ENCODE measurements around the gene SH2D7. TPM values are rescaled to one million over a fixed set of nuclear protein-coding genes. Genes with fewer than 3 reads are reported as not detected.
A peak's percentile ranks its signal among the peaks of the same experiment; 100 is the strongest.

Gene SH2D7
- polyA plus RNA-seq, 2 of the 4 experiments (the other 2 are of a cell fraction), result not detected

DNA sequence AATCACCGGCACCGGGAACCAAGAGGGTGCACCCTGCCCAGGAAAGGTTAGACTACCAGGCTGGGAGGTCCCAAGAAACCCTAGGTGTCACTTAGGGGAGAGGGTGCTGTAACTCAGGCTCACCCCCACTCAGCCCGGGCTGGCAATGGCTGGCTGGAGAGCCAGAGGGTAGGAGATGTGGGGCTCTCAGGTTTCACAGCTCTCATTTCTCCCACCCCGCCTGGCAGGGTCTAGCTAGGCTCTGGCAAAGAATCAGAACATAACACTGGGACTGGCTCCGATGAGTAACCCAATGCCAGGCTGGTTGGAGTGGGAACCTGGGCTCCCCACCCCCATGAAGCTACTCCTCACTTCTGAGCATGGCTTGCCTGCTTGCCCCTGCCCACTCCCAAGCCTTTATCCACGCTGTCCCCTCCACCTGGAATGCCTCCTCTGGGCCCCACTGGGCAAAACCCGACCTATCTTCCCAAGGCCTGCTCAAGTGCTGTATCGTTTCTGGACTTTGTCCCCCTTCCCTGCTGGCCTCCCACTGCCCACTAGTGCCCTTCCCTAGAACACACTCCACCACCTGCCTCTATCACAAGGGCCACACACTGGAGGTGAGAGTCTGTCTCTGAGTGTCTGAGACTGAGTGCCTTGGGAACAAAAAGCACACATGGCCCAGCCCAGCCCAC is 36.9 kb downstream of the SH2D7 start:
- ATAC-seq (no peak), DNase-seq (ENCODE audit: low read depth in 1 of 2, low spot score in 1 of 2) (no peak), FAIRE-seq (no peak)
- 68% methylated on average over 8 of the region's 8 CpGs for WGBS (ENCODE audit: missing lambda C conversion rate)
- Histone ChIP-seq H3K9me3 (no peaks in the 10 kb centered on the region), H3K4me3 (no peak overlapping the region), H3K27ac (peak overlapping the region in 1 of 2 experiments; percentile 43; a peak in 2 of 6 replicates), H3K4me1 (peaks cover 38% of the 10 kb centered on the region), H3K4me2 (0 out of 3 replicates have a peak overlapping the region, but pooled peaks have one; percentile 15)
- CTCF ChIA-PET, result interaction anchor here (0.8 to 9.0 kb wide), 12 partner anchors 7 to 170 kb away, joined by 3 to 116 read pairs (median 14); partner anchors contain the start of gene IDH3A
- TF ChIP-seq JUNB (IDR thresholded peaks at IDR 0.05) (no peak), CBX8 (IDR thresholded peaks at IDR 0.05) (no peak), CBX2 (IDR thresholded peaks at IDR 0.05; ENCODE audit: borderline replicate concordance, low read depth) (no peak), CHD4 (IDR thresholded peaks at IDR 0.05; ENCODE audit: borderline replicate concordance) (no peak), POLR2AphosphoS2 (conservative IDR thresholded peaks at IDR 0.05; ENCODE audit: low read length) (no peak), HOXB5 (CRISPR knock-in tag; IDR thresholded peaks at IDR 0.05) (no peak), ZC3H11A (IDR thresholded peaks at IDR 0.05) (no peak), HOXA7 (CRISPR knock-in tag; IDR thresholded peaks at IDR 0.05) (no peak), FOSB (CRISPR knock-in tag; IDR thresholded peaks at IDR 0.05) (no peak), MYC (IDR thresholded peaks at IDR 0.05; ENCODE audit: borderline replicate concordance, low read length) (no peak), FOXS1 (CRISPR knock-in tag; IDR thresholded peaks at IDR 0.05) (no peak), RNF2 (IDR thresholded peaks at IDR 0.05; ENCODE audit: borderline replicate concordance, low read depth) (no peak), SREBF2 (IDR thresholded peaks at IDR 0.05) (no peak)
- TF ChIP-seq, protein P1, sequence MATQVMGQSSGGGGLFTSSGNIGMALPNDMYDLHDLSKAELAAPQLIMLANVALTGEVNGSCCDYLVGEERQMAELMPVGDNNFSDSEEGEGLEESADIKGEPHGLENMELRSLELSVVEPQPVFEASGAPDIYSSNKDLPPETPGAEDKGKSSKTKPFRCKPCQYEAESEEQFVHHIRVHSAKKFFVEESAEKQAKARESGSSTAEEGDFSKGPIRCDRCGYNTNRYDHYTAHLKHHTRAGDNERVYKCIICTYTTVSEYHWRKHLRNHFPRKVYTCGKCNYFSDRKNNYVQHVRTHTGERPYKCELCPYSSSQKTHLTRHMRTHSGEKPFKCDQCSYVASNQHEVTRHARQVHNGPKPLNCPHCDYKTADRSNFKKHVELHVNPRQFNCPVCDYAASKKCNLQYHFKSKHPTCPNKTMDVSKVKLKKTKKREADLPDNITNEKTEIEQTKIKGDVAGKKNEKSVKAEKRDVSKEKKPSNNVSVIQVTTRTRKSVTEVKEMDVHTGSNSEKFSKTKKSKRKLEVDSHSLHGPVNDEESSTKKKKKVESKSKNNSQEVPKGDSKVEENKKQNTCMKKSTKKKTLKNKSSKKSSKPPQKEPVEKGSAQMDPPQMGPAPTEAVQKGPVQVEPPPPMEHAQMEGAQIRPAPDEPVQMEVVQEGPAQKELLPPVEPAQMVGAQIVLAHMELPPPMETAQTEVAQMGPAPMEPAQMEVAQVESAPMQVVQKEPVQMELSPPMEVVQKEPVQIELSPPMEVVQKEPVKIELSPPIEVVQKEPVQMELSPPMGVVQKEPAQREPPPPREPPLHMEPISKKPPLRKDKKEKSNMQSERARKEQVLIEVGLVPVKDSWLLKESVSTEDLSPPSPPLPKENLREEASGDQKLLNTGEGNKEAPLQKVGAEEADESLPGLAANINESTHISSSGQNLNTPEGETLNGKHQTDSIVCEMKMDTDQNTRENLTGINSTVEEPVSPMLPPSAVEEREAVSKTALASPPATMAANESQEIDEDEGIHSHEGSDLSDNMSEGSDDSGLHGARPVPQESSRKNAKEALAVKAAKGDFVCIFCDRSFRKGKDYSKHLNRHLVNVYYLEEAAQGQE (IDR thresholded peaks at IDR 0.05), result no peak
- TF ChIP-seq, protein P2, sequence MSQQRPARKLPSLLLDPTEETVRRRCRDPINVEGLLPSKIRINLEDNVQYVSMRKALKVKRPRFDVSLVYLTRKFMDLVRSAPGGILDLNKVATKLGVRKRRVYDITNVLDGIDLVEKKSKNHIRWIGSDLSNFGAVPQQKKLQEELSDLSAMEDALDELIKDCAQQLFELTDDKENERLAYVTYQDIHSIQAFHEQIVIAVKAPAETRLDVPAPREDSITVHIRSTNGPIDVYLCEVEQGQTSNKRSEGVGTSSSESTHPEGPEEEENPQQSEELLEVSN (IDR thresholded peaks at IDR 0.05; ENCODE audit: borderline replicate concordance, low read depth), result no peak
- TF ChIP-seq, protein P3, sequence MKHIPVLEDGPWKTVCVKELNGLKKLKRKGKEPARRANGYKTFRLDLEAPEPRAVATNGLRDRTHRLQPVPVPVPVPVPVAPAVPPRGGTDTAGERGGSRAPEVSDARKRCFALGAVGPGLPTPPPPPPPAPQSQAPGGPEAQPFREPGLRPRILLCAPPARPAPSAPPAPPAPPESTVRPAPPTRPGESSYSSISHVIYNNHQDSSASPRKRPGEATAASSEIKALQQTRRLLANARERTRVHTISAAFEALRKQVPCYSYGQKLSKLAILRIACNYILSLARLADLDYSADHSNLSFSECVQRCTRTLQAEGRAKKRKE (CRISPR knock-in tag; IDR thresholded peaks at IDR 0.05; ENCODE audit: low read depth), result no peak
- POLR2A ChIA-PET, result interaction anchor here (4.0 kb wide), 1 partner anchor 20 kb away, joined by 16 read pairs; the partner anchor contains the start of gene IDH3A

DNA sequence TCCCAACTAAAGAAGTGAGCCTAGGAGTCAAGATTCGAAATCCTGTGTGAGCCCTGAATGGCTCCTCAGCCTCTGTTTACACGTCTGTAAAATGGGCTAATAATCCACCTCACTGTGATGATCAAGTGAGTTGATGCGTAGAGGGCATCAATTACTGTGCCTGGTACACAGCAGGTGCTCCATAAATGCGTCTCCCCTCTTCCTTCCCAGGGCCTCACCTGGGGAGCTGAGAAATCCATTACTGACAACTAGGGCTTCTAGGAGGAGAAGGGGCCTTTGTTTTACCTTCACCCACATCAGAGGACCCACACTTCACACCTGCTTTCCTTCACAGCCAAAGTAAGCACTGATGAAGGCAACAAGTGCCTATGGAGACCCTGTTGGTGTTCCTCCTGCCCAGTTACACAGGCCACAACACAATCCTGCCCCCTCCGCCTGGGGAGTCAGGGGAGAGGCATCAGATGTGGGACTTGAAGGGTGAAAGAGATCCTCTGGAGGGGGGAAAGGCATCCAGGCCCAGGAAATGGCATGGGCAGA is 37.5 kb downstream of the SH2D7 start:
- FAIRE-seq, result no peak
- WGBS (ENCODE audit: missing lambda C conversion rate), result 90% methylated on average over 5 of the region's 5 CpGs
- ATAC-seq, result no peak
- ChIA-PET CTCF (interaction anchor here (0.9 to 9.0 kb wide), 16 partner anchors 8 to 179 kb away, joined by 4 to 116 read pairs (median 12); partner anchors contain the start of gene IDH3A), POLR2A (interaction anchor here (1.7 to 4.0 kb wide), 2 partner anchors 9 to 19 kb away, joined by 6 to 16 read pairs; partner anchors contain the start of gene IDH3A)
- Histone ChIP-seq H3K27ac (no peak overlapping the region), H3K4me2 (no peak overlapping the region), H3K9me3 (no peaks in the 10 kb centered on the region), H3K4me3 (no peak overlapping the region), H3K4me1 (peaks cover 38% of the 10 kb centered on the region)
- DNase-seq (ENCODE audit: low read depth in 1 of 2, low spot score in 1 of 2), result no peak
- TF ChIP-seq HDAC2 (IDR thresholded peaks at IDR 0.05) (no peak), KDM1A (IDR thresholded peaks at IDR 0.05; ENCODE audit: low read depth) (peak; percentile 80), CHD4 (IDR thresholded peaks at IDR 0.05; ENCODE audit: borderline replicate concordance) (0 out of 2 replicates have a peak, but pooled peaks have one; percentile 32)

All from A549 (cell line).